Inflammatory macrophage (primary cell): ENCODE measurements around the gene SUPT6H.
A peak's percentile ranks its signal among the peaks of the same experiment; 100 is the strongest.

Experiments
- DNase-seq, 2 donors: peaks; one replicate each; pipeline ENCODE4 v3.0.0-alpha.2; 2020 to 2022

The SUPT6H gene

GRCh38 chr17:28737770-28738679 lies 76.0 kb downstream of the SUPT6H start:
- no peak for DNase-seq

- no peak for DNase-seq
Measured at GRCh38 chr17:28738680-28739384, 76.8 kb downstream of the SUPT6H start.

GRCh38 chr17:28740406-28741357 lies 78.7 kb downstream of the SUPT6H start:
- no peak for DNase-seq

- DNase-seq, result peak; percentile 78 to 79
Measured at GRCh38 chr17:28741358-28742349, 79.6 kb downstream of the SUPT6H start.

GRCh38 chr17:28743243-28744103 lies 81.5 kb downstream of the SUPT6H start, which contains the start of gene TRAF4:
TSS of gene TRAF4 (plus strand) at chr17:28744011. CDS start at chr17:28744113, 102 bp downstream.
- peak; percentile 86 to 96 for DNase-seq

GRCh38 chr17:28744104-28744971 lies 82.3 kb downstream of the SUPT6H start:
- peak; percentile 17 to 40 for DNase-seq

GRCh38 chr17:28744972-28745785 lies 83.2 kb downstream of the SUPT6H start:
- peak; percentile 3 to 12 for DNase-seq

GRCh38 chr17:28745786-28746411 lies 83.9 kb downstream of the SUPT6H start:
- no peak for DNase-seq

GRCh38 chr17:28746611-28747050 lies 84.6 kb downstream of the SUPT6H start:
- DNase-seq, result no peak

GRCh38 chr17:28747051-28747691 lies 85.2 kb downstream of the SUPT6H start:
- no peak for DNase-seq

GRCh38 chr17:28747801-28748750 lies 86.1 kb downstream of the SUPT6H start:
- no peak for DNase-seq

- no peak for DNase-seq
Measured at GRCh38 chr17:28748852-28749515, 87.0 kb downstream of the SUPT6H start.

GRCh38 chr17:28749516-28750177 lies 87.6 kb downstream of the SUPT6H start:
- DNase-seq, result no peak

- DNase-seq, result peak; percentile 88 to 91
Measured at GRCh38 chr17:28750178-28751047, 88.4 kb downstream of the SUPT6H start.
